Lung (tissue), 12 donors: Measurements from ENCODE around the gene DTD1. TPM values are rescaled to one million over a fixed set of nuclear protein-coding genes. Genes with fewer than 3 reads are reported as not detected.

Experiments
- ATAC-seq: fragments of 200-7000 bp; cut with Tn5 transposase; one replicate; pipeline ENCODE4 v1.9.1; 2020; ENCODE audit warnings: moderate number of reproducible peaks; ENCODE audit not compliant: insufficient read depth, low FRiP score
- DNase-seq, 3 donors: peaks; one replicate each; pipeline ENCODE4 v3.0.0-alpha.2; 2013 to 2017
- H3K27ac ChIP-seq, 2 donors: one replicate each; pipeline ENCODE4 v1.5.1; 2013; ENCODE audit warnings: mild to moderate bottlenecking in 2 of 2, moderate library complexity in 2 of 2, control low read depth in 1 of 2, inconsistent platforms in 1 of 2, low read depth in 1 of 2, low read length in 1 of 2
- H3K27me3 ChIP-seq, 3 donors: one replicate each; pipeline ENCODE4 v1.5.1; 2013; ENCODE audit warnings: low read length in 2 of 3; ENCODE audit not compliant: control insufficient read depth in 3 of 3, insufficient read depth in 3 of 3
- H3K36me3 ChIP-seq, 4 donors: one replicate each; pipeline ENCODE4 v1.5.1; 2013; ENCODE audit warnings: low read length in 4 of 4, mild to moderate bottlenecking in 1 of 4, moderate library complexity in 1 of 4; ENCODE audit not compliant: control insufficient read depth in 4 of 4, insufficient read depth in 4 of 4
- H3K4me1 ChIP-seq, 5 donors: one replicate each; pipeline ENCODE4 v1.5.1; 2013; ENCODE audit warnings: low read length in 5 of 5, mild to moderate bottlenecking in 2 of 5, moderate library complexity in 1 of 5; ENCODE audit not compliant: control insufficient read depth in 5 of 5, insufficient read depth in 5 of 5
- H3K4me3 ChIP-seq: one replicate; pipeline ENCODE4 v1.5.1; 2013; ENCODE audit warnings: mild to moderate bottlenecking, control low read depth, moderate library complexity
- H3K9ac ChIP-seq, 2 donors: one replicate each; pipeline ENCODE4 v1.5.1; 2013; ENCODE audit warnings: low read length in 2 of 2, control low read depth in 1 of 2; ENCODE audit not compliant: insufficient read depth in 1 of 2
- H3K9me3 ChIP-seq, 4 donors: one replicate each; pipeline ENCODE4 v1.5.1; 2013; ENCODE audit warnings: low read length in 3 of 4, mild to moderate bottlenecking in 1 of 4, moderate library complexity in 1 of 4; ENCODE audit not compliant: control insufficient read depth in 4 of 4, insufficient read depth in 3 of 4
- WGBS, 2 donors: extraction: QIAGEN DNeasy Blood & Tissue Kit; methylation state at CpG; one replicate each; pipeline ENCODE4 v1.1.7; 2013; 5-methylcytosine and 5-hydroxymethylcytosine counted together
- polyA plus RNA-seq, 2 donors: library from polyadenylated mRNA; stranded (reverse); fragments of 200-250 nt; gene quantifications; one replicate each; pipeline ENCODE4 v1.2.1, GENCODE V29; 2013
- total RNA-seq, 2 donors: library from RNA; depleted of rRNA in 1 of 2; stranded (reverse); fragments of >200 nt in 1 of 2; gene quantifications; one replicate each; pipeline ENCODE4 v1.2.1, GENCODE V29; 2014 to 2021
- TF ChIP-seq, protein P1 (sequence below): IDR thresholded peaks from 2 replicates; pipeline ENCODE4 v1.5.1; 2012; ENCODE audit warnings: mild to moderate bottlenecking; ENCODE audit errors: control extremely low read depth, extremely low read depth
- donor health status: control.
- donor health status: control.
- donor health status: Bipolar disorder and iron deficiency.
- donor health status: healthy.
- donor health status: DM: yes; HTN: yes; CAD: no.

DTD1 gene
- total and polyA plus RNA-seq, 4 donors: 17.4 to 39.2 (median 24.6) TPM

DNA sequence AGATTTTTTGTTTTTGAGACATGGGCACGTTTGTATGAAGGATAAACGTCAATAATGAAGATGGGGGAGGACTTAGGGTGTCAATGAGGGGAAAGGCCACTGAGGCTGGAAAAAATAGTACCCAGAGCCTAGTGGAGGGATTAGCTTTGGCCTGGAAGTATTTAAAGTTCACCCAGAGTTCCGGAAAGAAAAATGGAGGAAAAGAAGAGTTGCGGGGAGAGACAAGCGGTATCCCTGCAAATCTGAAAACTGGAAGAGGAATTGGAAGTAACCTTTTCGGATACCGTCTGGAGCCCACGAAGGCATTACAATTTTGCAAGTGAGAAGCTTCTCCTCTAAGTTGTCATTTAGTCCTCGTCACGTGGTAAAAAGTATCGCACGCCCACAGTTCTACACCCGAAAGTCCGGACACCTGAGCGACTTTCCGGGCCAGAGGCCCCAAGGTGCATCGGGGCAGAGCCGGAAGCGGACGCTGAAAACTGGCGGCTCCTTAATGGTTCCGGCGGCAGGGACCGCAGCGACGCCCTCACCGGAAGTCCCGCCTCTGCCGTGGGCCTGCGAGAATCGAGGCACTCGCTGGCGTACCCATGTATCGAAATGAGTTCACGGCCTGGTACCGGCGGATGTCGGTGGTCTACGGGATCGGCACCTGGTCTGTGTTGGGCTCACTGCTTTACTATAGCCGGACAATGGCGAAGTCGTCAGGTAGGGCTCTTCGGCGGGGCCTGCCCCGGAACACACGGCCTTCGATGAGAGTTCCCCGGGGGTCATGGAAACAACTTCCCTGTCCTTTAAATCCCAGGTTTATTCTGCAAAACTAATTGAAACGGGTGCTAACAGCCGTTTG, 20.7 kb upstream of the DTD1 start, which contains the start of gene SMIM26:
Gene SMIM26 (plus strand): TSS at position 541 of the 847 bp plus-strand sequence. CDS start 47 bp downstream, at position 588.
- peaks cover 0 to 9% (median 4%) of the 10 kb centered on the region in 5 donors for H3K4me1 ChIP-seq
- peaks cover 9 to 12% (median 11%) of the 10 kb centered on the region in 4 donors for H3K36me3 ChIP-seq
- no peaks in the 10 kb centered on the region for H3K27me3 ChIP-seq
- H3K27ac ChIP-seq: peak within 1 kb of the TSS; percentile 78 to 92
- peak within 1 kb of the TSS; percentile 97 to 99 for H3K9ac ChIP-seq
- ATAC-seq (peak; percentile 99), DNase-seq (peak; percentile 91 to 96 (median 93))
- no peaks in the 10 kb centered on the region for H3K9me3 ChIP-seq
- 1% methylated on average over 51 of the region's 51 CpGs for WGBS, 2 donors
- H3K4me3 ChIP-seq: peak within 1 kb of the TSS; percentile 78
- TF ChIP-seq, protein P1, sequence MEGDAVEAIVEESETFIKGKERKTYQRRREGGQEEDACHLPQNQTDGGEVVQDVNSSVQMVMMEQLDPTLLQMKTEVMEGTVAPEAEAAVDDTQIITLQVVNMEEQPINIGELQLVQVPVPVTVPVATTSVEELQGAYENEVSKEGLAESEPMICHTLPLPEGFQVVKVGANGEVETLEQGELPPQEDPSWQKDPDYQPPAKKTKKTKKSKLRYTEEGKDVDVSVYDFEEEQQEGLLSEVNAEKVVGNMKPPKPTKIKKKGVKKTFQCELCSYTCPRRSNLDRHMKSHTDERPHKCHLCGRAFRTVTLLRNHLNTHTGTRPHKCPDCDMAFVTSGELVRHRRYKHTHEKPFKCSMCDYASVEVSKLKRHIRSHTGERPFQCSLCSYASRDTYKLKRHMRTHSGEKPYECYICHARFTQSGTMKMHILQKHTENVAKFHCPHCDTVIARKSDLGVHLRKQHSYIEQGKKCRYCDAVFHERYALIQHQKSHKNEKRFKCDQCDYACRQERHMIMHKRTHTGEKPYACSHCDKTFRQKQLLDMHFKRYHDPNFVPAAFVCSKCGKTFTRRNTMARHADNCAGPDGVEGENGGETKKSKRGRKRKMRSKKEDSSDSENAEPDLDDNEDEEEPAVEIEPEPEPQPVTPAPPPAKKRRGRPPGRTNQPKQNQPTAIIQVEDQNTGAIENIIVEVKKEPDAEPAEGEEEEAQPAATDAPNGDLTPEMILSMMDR: no peak

- 4 to 9% methylated on average over 6 of the region's 6 CpGs for WGBS, 2 donors
- H3K27me3 ChIP-seq: no peaks in the 10 kb centered on the region
- H3K9ac ChIP-seq: peak overlapping the region; percentile 97 to 99
- no peak for DNase-seq
- H3K36me3 ChIP-seq: peaks cover 7 to 10% (median 8%) of the 10 kb centered on the region in 4 donors
- peak overlapping the region; percentile 78 to 92 for H3K27ac ChIP-seq
- peak overlapping the region; percentile 78 for H3K4me3 ChIP-seq
- no peak for ATAC-seq
- H3K4me1 ChIP-seq: peaks cover 0 to 9% (median 4%) of the 10 kb centered on the region in 5 donors
- no peaks in the 10 kb centered on the region for H3K9me3 ChIP-seq
- TF ChIP-seq, protein P1: no peak
These were observed 20.1 kb upstream of the DTD1 start for GRCh38 chr20:18567739-18568091.

GRCh38 chr20:18571009-18571408, 16.8 kb upstream of the DTD1 start:
- Histone ChIP-seq H3K4me1 (peaks cover 0 to 9% (median 4%) of the 10 kb centered on the region in 5 donors), H3K36me3 (peaks cover 5 to 10% (median 8%) of the 10 kb centered on the region in 4 donors), H3K9ac (no peak overlapping the region), H3K9me3 (no peaks in the 10 kb centered on the region), H3K27me3 (no peaks in the 10 kb centered on the region), H3K27ac (no peak overlapping the region), H3K4me3 (no peak overlapping the region)
- 95 to 97% methylated on average over 2 of the region's 2 CpGs for WGBS, 2 donors
- ATAC-seq: no peak
- DNase-seq: no peak
- TF ChIP-seq, protein P1: no peak
